DMS53 (cell line): ENCODE data around the gene ENDOV.

Source experiments
- DNase-seq: peaks from one replicate; lab custom pipeline; 2025; lab: John Stamatoyannopoulos, UW

ENDOV gene

GRCh38 chr17:80485846-80486245 lies 70.9 kb downstream of the ENDOV start:
- DNase-seq, result no peak

GRCh38 chr17:80486692-80487091 lies 71.7 kb downstream of the ENDOV start:
- DNase-seq, result no peak

DNA sequence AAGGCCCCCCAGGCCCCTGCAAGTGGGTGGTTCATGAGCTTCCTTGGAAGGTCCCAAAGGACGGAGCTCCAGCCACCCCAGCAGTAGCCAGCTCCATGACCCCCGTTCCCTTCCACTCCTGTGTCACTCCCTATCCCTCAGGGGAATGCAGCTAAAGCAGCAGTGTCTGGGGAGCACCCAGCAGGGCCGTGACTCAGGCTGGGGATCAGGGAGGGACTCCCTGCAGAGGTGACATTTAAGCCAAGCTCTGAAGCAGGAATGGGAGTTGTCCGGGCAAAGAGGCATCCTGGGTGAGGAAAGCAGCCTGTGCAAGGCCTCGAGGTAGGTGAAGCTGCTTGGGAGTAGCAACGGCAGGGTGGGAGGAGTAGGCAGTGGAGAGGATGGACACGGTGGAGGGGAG lies 72.5 kb downstream of the ENDOV start:
- no peak for DNase-seq
